Suppressor macrophage (primary cell): Measurements from ENCODE around the gene INSYN2B.

Experiments used
- DNase-seq, 4 experiments: peaks; one replicate each; pipeline ENCODE4 v3.0.0-alpha.2; 2020 to 2022

Gene INSYN2B

DNA sequence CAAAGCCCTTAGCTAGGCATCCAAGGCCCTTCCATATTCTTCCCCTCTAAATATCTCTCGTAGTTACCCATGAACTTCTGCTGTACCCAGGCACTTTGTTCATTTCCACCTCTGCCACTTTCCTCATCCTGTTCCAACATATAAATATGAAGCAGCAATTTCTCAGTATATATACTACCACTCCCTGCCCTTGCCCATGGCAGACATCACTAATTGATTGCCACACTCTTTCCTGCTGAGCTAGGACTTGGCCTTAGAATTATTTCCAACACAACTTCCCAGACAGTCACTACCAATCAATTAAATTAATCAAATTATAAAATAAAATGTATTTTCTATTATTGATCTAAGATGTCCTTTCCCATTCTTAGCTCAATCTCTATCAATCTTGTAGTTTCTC lies 8.5 kb downstream of the INSYN2B start:
- no peak for DNase-seq

GRCh38 chr5:169970911-169971765 lies 9.2 kb downstream of the INSYN2B start:
- DNase-seq = peak; percentile 66 to 77 (median 72)

DNA sequence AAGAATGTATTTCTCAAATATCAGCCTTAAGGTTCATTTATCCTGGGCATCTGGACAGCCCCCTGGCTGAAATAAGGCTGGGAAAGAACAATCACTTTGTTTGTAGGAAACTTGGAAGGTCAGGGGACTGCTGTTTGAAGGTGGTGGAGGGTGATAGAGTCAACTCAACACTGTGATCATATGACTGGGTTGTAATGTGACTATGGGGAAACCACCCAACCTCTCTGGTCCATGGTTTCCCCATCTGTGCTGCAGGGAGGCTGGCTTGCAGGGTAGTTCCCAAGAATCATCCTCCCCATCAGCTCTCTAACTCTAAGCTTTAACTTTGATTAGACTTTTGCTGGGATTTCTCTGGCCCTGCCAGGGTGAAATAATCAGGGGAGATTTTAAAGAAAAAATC lies 10.0 kb downstream of the INSYN2B start:
- DNase-seq = peak in 3 of 4 experiments; percentile 11 to 34 (median 23)

- DNase-seq = no peak
Measured at GRCh38 chr5:169964246-169964645, 16.0 kb downstream of the INSYN2B start.

DNA sequence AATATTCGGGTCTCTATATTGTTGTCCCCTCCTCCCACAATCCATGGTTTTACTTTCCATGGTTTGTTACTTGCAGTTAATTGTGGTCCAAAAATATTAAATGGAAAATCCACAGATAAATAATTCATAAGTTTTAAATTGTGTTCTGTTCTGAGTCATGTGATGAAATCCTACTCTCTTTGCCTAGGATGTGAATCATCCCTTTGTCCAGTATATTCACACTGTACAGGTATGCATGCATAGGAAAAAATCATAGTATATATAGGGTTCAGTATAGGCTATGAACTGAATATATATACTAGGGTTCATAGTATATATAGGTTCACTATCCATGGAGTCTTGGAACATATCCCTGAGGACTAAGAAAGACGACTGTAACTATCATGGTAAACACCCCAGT lies 19.6 kb downstream of the INSYN2B start:
- no peak for DNase-seq

GRCh38 chr5:169958278-169958677 lies 22.0 kb downstream of the INSYN2B start:
- DNase-seq = no peak

GRCh38 chr5:169956756-169957155 lies 23.5 kb downstream of the INSYN2B start:
- no peak for DNase-seq

DNA sequence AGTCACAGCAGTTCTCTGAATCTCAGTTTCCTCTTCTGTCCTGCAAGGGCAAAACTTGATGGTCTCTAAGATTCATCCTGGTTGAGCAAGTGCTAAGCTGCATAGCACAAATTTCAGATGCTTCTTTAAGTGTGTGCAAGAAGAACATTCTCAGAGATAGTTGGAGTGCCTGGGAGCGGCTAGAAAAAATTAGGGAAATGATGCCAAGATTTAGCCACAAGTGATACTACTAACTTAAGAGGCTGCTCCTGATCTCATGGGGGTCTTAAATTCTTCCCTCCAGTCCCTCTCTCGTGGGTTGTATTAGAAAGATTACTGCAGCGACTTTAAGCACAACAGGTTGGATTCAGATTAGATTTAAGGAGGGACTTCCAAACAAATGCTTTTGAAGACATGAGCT lies 24.2 kb downstream of the INSYN2B start:
- DNase-seq = no peak

DNA sequence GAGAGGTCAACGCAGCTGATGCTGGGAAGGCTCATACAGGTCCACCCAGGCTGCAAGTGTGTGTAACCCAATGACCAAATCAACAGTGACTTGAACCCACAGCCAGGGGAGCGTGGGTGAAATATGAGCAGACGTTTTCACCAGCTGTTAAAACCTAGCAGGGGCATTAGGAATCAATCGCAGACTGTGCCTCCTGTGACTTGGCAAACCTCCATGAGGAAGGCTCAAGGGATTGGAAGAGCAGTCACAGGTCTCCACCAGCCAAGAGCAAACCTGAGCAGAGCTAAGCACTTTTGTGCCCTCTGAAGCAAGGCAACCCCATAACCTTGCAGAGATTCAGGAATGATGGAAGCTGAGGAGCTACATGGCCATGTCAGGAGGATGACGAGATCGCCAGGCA lies 25.5 kb downstream of the INSYN2B start:
- DNase-seq = no peak

- peak; percentile 39 to 81 (median 60) for DNase-seq
Measured at GRCh38 chr5:169953196-169953595, 27.1 kb downstream of the INSYN2B start.

DNA sequence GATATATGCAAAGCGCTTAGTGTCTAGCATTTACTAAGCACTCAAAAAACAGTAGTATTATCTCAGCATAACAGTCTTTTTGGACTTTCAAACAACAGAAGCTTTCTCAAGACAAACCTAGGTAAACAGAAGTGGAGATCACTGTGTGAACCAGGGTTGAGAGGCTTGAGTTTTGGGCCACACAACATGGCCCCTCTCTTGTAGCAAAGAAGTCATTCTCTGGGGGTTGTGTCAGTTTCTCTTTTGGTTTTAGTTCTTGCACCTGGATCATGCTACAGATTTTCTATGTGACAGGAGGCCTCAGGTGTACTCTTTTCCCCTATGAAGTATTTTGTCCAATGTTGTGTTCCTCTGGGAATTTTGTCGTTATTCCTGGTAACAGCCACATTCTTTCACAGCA lies 30.0 kb downstream of the INSYN2B start:
- DNase-seq = no peak

GRCh38 chr5:169946743-169947295 lies 33.5 kb downstream of the INSYN2B start:
- DNase-seq = no peak

DNA sequence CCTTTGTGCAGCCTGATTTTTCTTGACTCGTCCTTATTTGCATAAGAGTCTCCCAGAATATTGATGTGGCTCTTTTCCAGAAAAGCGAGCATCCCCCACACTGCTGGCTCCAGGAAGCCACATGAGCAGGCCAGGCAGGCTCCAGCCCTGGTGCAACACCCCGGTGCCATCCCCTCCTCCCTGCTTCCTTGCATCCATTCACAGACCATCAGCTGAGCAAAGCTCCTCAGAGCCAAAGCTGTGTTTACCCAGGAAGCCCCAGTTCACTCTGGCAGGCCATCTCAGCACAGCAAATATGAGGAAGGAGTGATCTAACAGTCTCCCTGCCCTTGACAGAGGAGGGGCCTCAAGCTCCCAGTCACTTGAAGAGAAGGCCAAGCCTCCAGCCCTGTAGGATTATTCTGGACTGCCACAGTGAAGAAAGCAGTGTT lies 34.4 kb downstream of the INSYN2B start:
- DNase-seq = peak; percentile 30 to 56 (median 46)

DNA sequence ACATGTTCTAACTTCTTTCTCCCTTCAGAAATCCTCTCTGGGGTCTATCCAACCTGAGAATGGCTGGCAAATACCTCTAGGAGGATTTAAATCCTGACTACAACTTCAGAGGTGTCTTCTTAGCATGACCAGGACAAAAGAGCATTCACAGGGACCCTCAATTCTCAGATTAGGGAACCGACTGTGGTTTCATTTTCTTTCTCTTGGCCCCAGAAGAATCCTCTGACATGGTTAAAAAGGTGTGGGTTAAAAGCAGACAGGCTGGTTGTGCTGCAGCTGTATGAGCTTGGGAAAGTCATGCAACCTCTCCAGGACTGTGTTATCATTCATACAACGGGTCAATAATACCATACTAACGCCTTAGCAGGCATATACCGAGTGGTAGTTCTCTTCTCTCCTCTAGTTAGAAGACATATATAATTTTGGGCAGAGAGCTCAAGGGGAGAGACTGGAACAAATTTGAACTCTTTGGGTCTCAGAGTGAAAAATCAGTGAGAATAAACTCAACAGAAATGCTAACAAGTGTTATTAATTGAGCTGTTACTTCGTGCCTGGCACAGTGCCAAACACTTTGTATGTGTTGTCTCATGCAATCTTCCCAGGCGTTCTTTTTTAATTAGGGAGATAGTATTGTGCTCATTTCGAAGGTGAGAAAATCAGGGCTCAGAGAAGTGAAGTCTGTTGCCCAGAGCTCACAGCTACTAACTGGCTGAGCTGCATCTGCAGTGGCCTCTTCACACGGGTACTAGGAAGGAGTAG lies 35.2 kb downstream of the INSYN2B start:
- peak in 1 of 4 experiments; percentile 28 for DNase-seq

DNA sequence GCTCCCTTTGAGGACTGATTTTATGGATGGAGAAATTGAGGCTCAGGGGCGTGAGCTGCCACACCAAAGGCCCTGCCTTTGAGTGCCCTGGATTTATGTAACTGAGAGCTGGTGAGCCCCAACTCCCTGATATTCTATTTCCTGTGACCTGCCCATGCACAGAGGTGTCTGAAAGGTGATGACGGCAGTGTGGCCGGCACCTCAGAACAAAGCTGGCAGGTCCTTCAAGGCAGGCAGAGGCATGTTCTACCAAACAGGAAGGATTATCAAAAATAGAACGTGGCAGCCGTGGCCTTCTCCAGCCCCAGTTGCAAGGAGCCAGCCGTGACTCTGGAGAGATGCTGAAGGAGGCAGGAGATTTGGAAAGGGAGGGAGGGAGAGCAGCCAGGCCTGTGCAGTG lies 36.2 kb downstream of the INSYN2B start:
- no peak for DNase-seq

- DNase-seq = no peak
Measured at GRCh38 chr5:169943026-169943425, 37.3 kb downstream of the INSYN2B start.

GRCh38 chr5:169942181-169942580 lies 38.1 kb downstream of the INSYN2B start:
- no peak for DNase-seq

DNA sequence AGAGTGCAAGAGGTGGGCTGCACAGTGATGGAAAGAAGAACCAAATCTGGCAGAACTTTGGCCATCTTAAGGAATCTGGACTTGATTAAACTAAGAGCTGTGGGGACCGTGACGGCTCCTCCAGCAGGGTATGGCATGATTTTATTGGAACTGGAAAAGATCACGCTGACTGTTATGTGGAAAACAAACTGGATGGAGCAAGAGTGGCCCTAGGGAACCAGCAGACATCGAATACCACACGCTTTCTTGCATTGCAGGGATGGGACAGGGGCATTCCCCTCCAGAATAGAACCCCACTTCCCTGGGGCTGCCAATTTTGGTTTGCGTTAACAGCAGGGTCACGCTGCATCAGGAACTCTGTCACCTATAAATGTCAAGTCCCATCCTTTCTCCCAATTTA lies 38.8 kb downstream of the INSYN2B start:
- no peak for DNase-seq

- DNase-seq = no peak
Measured at GRCh38 chr5:169939731-169940130, 40.6 kb downstream of the INSYN2B start.

GRCh38 chr5:169938439-169938838 lies 41.9 kb downstream of the INSYN2B start:
- no peak for DNase-seq

DNA sequence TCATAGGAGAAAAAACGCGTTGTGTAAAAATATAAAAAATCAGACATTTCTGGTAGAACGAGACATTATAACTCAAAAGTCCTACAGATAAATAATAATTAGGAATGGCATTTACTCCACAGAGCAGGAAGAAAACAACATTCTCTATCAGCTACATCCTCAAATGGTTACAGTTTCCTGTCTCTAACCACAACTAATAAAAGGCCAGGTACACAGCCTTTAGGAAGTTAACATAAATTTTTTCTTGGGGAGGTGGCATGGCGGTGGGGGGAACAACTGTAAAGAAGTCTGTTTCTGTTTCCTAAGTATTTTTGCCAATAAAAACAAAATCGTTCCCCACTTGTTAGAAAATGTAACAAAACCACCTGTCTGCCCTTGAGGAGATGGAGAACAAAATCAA lies 44.5 kb downstream of the INSYN2B start:
- no peak for DNase-seq

- no peak for DNase-seq
Measured at GRCh38 chr5:169934990-169935389, 45.3 kb downstream of the INSYN2B start.

DNA sequence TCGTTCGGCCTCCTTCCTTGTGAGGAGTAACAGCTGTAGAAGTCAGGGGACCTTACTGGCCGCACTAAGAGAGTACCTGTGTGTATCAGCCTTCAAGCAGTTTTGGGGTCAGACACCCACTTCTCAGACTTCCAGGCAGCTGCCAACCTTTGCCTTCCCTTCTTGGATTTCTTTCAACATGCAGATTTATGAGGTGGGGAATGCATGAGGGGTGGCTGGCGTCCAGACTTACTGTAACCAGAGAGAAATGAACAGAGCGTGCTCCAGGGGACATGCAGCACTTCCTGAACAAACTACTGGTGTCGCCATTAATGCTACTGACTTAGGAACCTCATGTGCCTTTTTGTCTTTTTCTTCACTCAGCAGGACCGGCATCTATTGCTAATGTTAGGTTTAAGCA lies 46.7 kb downstream of the INSYN2B start:
- no peak for DNase-seq

- DNase-seq = no peak
Measured at GRCh38 chr5:169933127-169933526, 47.2 kb downstream of the INSYN2B start.
